ENCODE measurements around the gene FBXW11.

Gene FBXW11

DNA sequence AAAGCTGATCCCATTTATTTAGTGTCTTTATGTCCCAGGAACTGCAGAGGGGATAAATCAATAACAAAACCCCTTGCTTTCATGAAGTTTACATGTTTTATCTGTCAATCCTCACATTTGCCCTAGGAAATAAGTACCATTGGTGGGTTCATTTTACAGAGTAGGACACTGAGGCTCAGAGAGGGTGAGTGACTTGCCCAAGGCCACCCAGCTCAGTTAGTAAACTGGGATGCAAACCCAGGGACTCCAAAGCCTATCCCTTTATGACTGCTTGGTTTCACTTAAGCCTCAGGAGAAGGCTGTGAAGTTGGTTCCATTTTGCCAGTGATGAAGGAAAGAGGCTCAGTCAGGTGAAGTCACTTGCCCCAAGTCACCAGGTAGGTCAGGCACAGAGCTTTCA, 168.9 kb downstream of the FBXW11 start:
- DNase-seq, result no peak

DNA sequence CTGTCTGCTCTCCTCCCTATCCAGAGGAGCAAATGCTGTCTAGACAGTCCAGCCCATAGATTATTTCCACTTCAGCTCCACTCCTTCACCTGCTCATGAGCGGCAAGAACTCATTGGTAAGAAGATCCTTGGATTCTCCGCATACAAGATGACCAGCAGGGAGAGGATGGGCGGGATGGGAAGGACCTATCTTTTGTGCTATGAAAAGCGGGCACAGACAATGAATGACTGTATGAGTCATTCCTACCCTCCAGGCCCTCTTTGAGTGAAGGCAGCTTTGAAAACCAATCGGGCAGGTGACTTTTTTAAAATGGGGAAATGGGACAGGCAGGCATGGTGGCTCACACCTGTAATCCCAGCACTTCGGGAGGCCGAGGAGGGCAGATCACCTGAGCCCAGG, 171.4 kb downstream of the FBXW11 start:
- DNase-seq, result no peak

DNA sequence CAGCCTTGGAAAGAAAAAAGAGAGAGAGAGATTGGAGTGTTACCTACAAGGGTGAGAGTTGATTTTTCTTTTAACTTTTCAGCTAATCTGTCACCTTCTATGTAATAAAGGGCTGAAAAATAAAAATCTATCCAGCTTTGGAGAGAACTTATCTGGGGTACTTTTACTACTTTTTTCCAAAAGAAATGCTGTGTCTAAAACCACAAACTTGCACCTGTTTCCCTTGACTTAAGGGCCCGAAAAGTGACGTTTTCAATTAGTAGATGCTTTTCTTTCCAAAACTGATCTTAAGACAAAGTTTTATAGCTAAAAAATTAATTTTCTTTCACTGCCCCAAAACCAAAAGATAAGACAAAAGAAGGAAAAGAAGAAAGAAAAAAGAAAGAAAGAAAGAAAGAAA, 172.0 kb downstream of the FBXW11 start:
- no peak for DNase-seq

DNA sequence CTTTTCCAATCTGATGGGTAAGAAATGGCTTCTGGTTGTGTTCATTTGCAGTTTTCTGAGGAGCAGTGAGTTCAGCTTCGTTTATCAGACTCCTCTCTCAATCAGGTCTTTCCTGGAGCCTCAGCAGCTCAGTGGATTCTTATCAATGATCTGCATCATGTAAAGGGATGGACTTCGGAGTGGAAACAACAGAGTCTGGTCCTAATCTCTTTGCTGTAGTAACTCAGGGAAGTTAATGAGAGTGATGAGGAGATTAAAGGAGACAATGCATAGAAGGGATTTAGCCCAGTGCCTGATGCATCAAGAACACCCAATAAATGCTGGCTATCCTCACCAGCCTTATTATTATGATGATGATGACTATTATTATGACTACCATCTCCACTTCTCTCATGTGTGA, 173.7 kb downstream of the FBXW11 start:
- DNase-seq, result no peak

DNA sequence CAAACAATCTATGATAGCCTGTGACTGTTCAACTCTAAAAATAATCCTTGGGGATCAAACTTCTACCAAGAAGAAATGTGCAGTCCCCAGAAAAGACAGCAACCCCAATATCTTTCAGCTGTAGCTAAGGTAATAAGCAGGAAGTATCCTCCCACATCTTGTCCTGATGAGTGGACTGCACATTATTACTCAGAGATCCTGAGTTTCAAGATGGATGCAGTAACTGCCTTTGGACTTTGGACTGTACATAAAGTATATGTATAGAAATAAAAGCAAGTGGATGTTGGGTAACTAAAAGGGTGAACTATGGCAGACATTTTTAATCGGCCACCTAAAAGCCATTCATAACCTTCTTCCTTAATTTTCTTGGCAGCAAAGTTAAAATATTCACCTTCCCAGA, 175.8 kb downstream of the FBXW11 start:
- DNase-seq, result no peak

DNA sequence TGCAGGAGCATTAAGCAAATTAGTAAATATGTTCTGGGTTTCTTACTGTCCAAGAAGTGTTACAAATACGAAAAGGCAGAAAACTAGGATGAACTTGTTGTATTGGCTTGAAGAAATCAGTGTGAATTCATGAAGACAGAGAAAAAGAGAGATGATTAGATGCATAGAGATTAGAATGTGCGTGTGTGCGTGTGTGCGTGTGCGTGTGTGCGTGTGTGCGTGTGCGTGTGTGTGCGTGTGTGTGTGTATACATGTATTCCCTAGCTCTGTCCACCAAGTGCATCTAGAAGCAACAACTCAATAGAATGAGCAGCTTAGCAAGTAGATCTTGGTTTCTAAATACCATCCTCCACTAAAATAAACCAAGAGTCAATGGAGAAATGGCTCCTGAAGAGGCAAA, 179.3 kb downstream of the FBXW11 start:
- no peak for DNase-seq

DNA sequence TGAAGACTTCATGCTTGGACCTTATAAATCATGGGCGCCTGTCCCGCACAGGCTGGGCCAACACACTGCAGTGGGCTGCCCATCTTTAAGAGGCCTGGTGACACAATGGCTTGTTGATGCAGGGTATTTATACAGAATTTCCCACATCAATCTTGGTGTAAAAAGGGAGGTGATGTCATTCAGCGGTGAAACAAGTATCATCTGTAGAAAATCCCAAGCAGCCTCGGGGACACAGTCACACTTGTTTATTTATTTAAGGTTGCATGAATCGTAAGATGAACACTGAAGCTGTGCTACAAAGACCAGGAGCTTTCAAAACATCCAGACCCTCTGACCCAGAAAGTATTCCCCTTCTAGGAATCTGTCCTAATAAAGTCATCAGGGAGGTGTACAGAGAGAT, 180.3 kb downstream of the FBXW11 start:
- no peak for DNase-seq

DNA sequence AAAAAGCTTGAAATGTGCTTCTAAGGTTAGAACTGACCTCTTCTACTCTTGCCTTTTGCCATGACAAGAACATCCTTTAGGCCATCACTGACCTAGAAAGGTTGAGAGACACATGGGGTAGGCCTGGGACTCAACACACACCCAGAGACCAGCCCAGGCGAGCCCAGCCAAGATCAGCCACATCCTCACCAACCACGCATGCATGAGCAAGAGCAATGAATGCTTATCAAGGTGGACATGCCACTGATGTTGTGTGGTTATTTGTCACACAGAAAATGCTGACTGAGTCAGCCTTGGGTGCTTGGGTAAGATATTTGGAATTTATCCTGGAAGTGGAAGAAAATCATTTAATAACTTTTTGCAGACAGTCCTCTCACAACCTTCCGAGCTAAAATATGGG, 181.4 kb downstream of the FBXW11 start:
- DNase-seq, result no peak

DNA sequence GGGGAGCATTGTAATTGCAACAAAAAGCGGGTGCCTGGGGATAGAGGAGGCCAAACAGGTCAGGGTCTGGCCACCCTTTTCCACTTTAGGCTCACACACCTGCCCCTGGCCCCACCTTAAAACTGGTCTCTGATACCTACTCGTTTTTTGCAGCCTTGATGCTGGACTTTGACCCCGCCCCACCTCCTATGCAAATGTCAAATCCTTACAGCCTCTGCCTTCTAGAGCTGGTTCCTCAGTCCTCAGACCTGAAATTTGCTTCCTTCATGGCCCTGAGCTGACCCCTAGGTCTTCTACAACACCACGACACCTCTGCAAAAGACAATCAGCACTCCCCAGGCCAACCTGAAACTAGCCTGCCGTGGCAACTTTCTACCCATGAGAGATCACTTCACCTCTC, 183.2 kb downstream of the FBXW11 start:
- DNase-seq, result no peak

DNA sequence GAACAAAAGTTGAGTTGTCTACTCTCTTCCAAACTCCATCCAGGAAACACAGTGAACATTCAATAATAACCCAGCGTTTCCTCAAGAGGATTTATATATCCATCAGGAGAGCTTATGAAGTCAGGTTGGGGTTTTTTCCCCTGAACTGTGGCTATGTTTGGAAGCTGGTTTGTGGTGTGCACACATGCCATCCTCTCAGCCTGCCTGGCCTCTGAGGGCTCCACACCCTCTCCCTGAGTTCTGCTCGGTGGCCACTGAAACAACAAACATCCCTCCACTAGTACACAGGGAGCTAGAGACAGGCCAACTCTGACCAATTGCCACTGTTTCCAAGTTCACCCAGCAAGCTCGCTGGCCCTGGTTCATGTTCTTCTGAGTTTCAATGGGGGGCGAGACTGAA, 185.2 kb downstream of the FBXW11 start:
- DNase-seq, result no peak

DNA sequence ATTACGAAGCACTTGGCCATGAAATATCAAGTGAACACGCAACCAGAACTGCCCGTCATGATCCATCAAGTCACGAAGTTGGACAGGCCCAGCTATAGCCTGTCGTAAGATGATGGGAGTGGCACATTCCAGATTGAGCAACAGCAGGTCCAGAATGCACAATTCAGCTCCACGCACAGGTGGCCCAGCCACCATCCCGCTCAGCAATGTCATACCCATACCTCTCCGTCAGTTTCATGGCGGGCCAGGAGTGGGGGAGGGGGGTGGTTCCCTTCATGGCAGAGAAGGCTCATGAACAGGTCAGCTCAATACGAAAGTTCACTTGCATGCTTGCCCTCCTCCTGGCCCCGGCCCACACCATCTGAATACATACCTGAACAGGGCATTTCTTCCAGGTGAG, 185.9 kb downstream of the FBXW11 start:
- DNase-seq, result no peak

DNA sequence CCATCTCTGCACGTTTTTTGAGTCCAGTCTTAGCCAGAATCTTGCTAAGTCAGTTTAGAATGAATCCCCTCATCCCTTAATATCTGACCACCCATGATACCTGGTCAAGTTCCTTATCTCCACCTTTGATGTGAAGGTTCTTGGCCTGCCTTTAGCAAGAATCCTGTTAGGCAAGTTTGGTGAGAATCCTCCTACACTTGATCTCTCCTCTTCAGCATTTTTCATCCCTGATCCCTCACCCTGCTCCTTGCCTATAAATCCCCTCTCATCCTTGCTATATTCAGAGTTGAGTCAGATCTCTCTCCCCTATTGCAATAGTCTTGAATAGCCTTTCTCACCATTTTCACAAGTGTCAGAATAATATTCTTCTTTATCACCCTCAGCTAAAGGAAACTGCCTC, 189.8 kb downstream of the FBXW11 start:
- no peak for DNase-seq

DNA sequence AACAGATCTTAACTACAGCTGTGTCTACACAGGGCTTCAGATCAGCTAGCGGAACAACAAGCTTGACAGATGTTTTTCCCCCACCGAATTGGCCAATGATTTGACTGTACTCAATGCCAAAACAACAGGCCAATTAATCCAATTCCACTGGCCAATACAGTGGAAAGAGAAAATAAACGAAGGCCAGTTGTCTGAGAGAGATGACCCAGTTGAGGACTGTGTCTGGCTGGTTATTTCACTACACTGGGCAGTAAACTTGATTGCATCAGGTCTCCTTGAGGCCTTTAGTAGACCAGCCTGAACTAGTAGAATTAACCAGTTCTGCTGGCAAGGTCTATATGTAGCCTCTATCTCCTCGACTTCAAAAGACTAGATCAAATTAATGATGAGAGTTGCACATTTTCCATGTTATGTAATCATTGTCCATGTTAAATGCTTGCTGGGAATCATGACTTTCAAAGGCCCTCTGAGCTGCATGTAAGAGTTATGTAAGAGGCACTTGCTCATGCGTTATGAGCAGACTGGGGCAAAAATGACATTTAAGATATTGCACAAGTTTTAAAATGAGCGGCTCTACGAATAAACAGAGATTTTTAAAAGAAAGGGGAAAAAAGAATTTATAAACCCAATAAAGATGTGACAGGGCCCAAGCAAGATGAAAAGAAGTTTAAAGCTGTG, 192.5 kb downstream of the FBXW11 start:
- no peak for DNase-seq

DNA sequence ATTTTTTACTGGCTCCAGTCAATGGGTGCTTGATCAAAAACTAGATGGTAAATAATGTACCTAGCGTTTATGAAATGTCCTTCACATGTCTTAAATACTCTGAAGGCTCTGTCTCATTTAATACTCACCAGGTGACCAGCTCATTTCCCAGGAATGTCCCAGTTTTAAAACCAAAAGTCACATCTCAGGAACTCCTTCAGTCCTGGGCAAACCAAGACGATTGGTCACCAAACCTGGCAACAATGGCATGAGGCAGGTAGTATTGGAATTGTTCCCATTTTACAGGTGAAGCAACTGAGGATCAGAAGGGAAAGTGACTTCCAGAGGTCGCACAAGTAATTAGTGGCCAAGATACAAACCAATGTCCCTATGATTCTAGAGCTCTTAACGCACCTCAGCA, 193.2 kb downstream of the FBXW11 start:
- no peak for DNase-seq
